Adrenal gland (tissue), 12 donors: ENCODE data around the gene PRSS58. TPM values are rescaled to one million over a fixed set of nuclear protein-coding genes. Genes with fewer than 3 reads are reported as not detected.

Experiments
- DNase-seq, 7 donors: peaks; one replicate each; pipeline ENCODE4 v3.0.0-alpha.2; 2019 to 2020
- H3K27ac ChIP-seq, 5 donors: fragments of 200-600 bp; sonication (generic) in 4 of 5; 1 replicate in 3 of 5; 2 replicates in 2 of 5; pipeline versions ENCODE4 v1.5.1 to v1.8.0; 2016 to 2020; ENCODE audit warnings: mild to moderate bottlenecking in 1 of 5
- H3K27me3 ChIP-seq: fragments of 200-600 bp; 2 replicates; pipeline ENCODE4 v1.8.0; 2021
- H3K36me3 ChIP-seq, 2 donors: fragments of 200-600 bp; replicated peaks in 1 of 2; 1 replicate in 1 of 2; 2 replicates in 1 of 2; pipeline versions ENCODE4 v1.5.1 to v1.8.0; 2018 to 2022
- H3K4me1 ChIP-seq, 2 donors: fragments of 200-600 bp; replicated peaks in 1 of 2; 1 replicate in 1 of 2; 2 replicates in 1 of 2; pipeline versions ENCODE4 v1.5.1 to v1.8.0; 2018 to 2021
- H3K4me3 ChIP-seq, 4 donors: fragments of 200-600 bp; sonication (generic) in 3 of 4; one replicate each; pipeline ENCODE4 v1.5.1; 2016 to 2018
- H3K9me3 ChIP-seq, 3 donors: fragments of 200-600 bp; sonication (generic) in 1 of 3; replicated peaks in 1 of 3; 1 replicate in 2 of 3; 2 replicates in 1 of 3; pipeline versions ENCODE4 v1.5.1 to v1.8.0; 2016 to 2021
- CTCF ChIP-seq, 6 experiments: fragments of 450-650 bp in 4 of 6; fragments of 200-600 bp in 2 of 6; sonication (generic) in 1 of 6; IDR thresholded peaks; 1 replicate in 5 of 6; 2 replicates in 1 of 6; pipeline versions ENCODE4 v1.5.1 to v1.8.0; 2016 to 2021; ENCODE audit warnings: antibody characterized with exemption in 6 of 6, mild to moderate bottlenecking in 2 of 6, moderate library complexity in 1 of 6
- POLR2A ChIP-seq, 2 donors: fragments of 450-650 bp; IDR thresholded peaks; one replicate each; pipeline ENCODE4 v1.6.1; 2017; ENCODE audit warnings: antibody characterized with exemption in 2 of 2, mild to moderate bottlenecking in 2 of 2, moderate library complexity in 1 of 2
- WGBS, 4 donors: extraction: QIAGEN DNeasy Blood & Tissue Kit in 2 of 4; methylation state at CpG; one replicate each; pipeline versions ENCODE4 v1.1.5 to v1.1.7; 2013 to 2017; 5-methylcytosine and 5-hydroxymethylcytosine counted together
- intact Hi-C, 2 donors: fragments of 100-400 bp; cut with DNase I; formaldehyde crosslinking; loops; one replicate each; pipeline versions ENCODE4 v1.14.1 to v1.15.0; 2022 to 2023
- polyA plus RNA-seq, 3 donors: library from polyadenylated mRNA; stranded (reverse); fragments of 200-250 nt in 2 of 3; fragments of 350-450 nt in 1 of 3; fragmentation: Illumina TruSeq in 1 of 3; extraction: RNeasy Lipid Tissue Mini Kit (QIAGEN cat#74804) in 1 of 3; gene quantifications; one replicate each; pipeline ENCODE4 v1.2.3, GENCODE V29; 2013 to 2014
- total RNA-seq, 9 donors: library from RNA; depleted of rRNA in 4 of 9; stranded (reverse); fragments of >200 nt in 4 of 9; fragments of 120-200 nt in 1 of 9; fragmentation: NEBNext Ultra II Directional in 1 of 9; extraction: Animal tissue kit (Norgen Biotek cat#: 25700) in 1 of 9; gene quantifications; one replicate each; pipeline versions ENCODE4 v1.1.0 to v1.2.4, GENCODE V29; 2013 to 2023
- donor health status: healthy with polysubstance abuse.
- donor health status: Bipolar disorder and iron deficiency.
- donor health status: DM: yes; HTN: yes; CAD: no.
- donor health status: DM: no; HTN: no; CAD: no.
- donor health status: DM: no; HTN: no; CAD: no.
- donor health status: DM: yes; HTN: yes; CAD: no.

The PRSS58 gene
- total and polyA plus RNA-seq, 12 donors = not detected

DNA sequence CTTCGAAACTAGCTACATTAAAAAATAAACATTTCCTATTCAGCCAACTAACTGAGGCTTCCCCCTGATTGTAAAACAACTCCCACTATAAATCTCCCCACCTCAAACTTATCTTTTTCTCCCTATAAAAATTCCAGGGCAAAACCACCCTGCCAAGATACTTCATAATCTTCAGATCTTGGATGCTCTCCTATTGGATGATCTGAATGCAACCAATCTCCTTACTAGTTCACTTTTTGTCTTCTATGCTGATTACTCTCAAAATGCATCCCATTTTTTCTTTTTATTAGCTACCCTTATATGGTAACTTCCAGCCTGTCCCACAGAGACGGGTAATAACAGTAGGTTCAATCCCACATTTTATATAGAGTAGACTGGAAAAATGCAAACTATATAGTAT lies 15.0 kb upstream of the PRSS58 start:
- TF ChIP-seq CTCF (IDR thresholded peaks at IDR 0.05) = no peak
- no peak for TF ChIP-seq POLR2A (IDR thresholded peaks at IDR 0.05)
- no peak for DNase-seq
- 47 to 76% (median 64%) methylated on average over 2 of the region's 2 CpGs for WGBS, 4 donors
- no peaks in the 10 kb centered on the region for H3K9me3 ChIP-seq
- no peaks in the 10 kb centered on the region for H3K4me1 ChIP-seq
- intact Hi-C loops = no loop called here
- no peaks in the 10 kb centered on the region for H3K36me3 ChIP-seq
- no peak overlapping the region for H3K27ac ChIP-seq
- H3K27me3 ChIP-seq = no peaks in the 10 kb centered on the region
- H3K4me3 ChIP-seq = no peak overlapping the region

- Histone ChIP-seq H3K36me3 (no peaks in the 10 kb centered on the region), H3K9me3 (no peaks in the 10 kb centered on the region), H3K4me3 (no peak overlapping the region), H3K4me1 (no peaks in the 10 kb centered on the region), H3K27me3 (no peaks in the 10 kb centered on the region), H3K27ac (no peak overlapping the region)
- no peak for DNase-seq
- 60 to 69% (median 66%) methylated on average over 8 of the region's 8 CpGs for WGBS, 4 donors
- TF ChIP-seq CTCF (IDR thresholded peaks at IDR 0.05) (no peak), POLR2A (IDR thresholded peaks at IDR 0.05) (no peak)
- intact Hi-C loops = no loop called here
Observed at GRCh38 chr7:142263598-142264380, 5.9 kb upstream of the PRSS58 start.

DNA sequence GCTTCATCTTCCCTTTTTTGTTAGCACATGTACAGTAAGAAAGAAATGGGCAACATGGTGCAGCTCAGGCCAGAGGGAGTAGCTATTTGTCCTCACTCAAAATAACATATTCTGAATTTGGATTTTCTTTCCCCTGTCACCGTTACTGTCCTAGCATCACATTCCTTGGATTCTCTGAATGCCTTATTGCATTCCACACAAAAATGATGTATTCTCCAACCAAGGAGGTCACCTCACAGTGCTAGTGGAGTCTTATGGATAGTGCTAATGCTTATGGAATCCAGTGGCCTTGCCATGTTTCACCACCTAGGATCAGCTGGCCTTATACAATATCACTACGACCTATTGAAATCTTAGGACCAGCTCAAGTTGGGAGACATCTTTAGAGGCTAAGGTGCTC lies 7.2 kb downstream of the PRSS58 start:
- no peak for DNase-seq

DNA sequence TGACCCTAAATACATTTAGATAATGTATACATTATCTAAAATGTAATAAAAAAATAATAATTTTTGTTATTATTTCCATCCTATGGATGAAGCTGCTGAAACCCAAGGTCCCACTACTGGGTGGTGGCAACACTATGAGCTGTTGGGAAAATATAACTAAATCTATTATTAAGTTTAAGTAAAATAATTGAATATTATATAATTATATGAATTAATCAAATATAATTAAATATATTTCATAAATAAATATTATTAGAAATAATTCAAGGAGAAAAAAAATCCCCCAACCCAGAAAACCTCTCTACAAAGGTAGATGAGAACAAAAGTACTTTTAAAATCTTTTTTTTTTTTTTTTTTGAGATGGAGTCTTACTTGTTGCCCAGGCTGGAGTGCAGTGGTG lies 7.9 kb downstream of the PRSS58 start:
- intact Hi-C loops = no loop called here
- H3K4me3 ChIP-seq = no peak overlapping the region
- H3K9me3 ChIP-seq = no peaks in the 10 kb centered on the region
- no peak for TF ChIP-seq CTCF (IDR thresholded peaks at IDR 0.05)
- TF ChIP-seq POLR2A (IDR thresholded peaks at IDR 0.05) = no peak
- no peak for DNase-seq
- no peaks in the 10 kb centered on the region for H3K36me3 ChIP-seq
- H3K27ac ChIP-seq = no peak overlapping the region
- H3K27me3 ChIP-seq = no peaks in the 10 kb centered on the region
- H3K4me1 ChIP-seq = no peaks in the 10 kb centered on the region

More for the DNA sequence above, 7.2 kb downstream of the PRSS58 start:
- no peak overlapping the region for H3K27ac ChIP-seq
- H3K4me3 ChIP-seq = no peak overlapping the region
- H3K4me1 ChIP-seq = no peaks in the 10 kb centered on the region
- no peaks in the 10 kb centered on the region for H3K36me3 ChIP-seq
- 63 to 69% (median 67%) methylated on average over 2 of the region's 2 CpGs for WGBS, 4 donors
- no peaks in the 10 kb centered on the region for H3K27me3 ChIP-seq
- intact Hi-C loops = no loop called here
- H3K9me3 ChIP-seq = no peaks in the 10 kb centered on the region
- TF ChIP-seq POLR2A (IDR thresholded peaks at IDR 0.05) (no peak), CTCF (IDR thresholded peaks at IDR 0.05) (no peak)
